Endothelial cell of umbilical vein (primary cell): ENCODE data around the gene SPDYE6. TPM values are rescaled to one million over a fixed set of nuclear protein-coding genes. Genes with fewer than 3 reads are reported as not detected.
"Not testable (repeated sequence)": the region's sequence is repeated elsewhere in the genome, so short reads cannot be mapped to it uniquely, and the experiment has no call there.

Experiments
- BruUV-seq: library from RNA; stranded (reverse); fragments of 400-500 nt; replicated peaks from 2 replicates; lab custom pipeline; 2021; lab: Mats Ljungman, UMichigan
- CTCF ChIA-PET: fragments of 300-600, 350-600 bp; sonication (Branson Sonifier 250); formaldehyde crosslinking; loops from one replicate; lab custom pipeline; 2021; ENCODE audit warnings: antibody characterized with exemption, inconsistent platforms; lab: Charles Lee
- POLR2A ChIA-PET: fragments of 300-600, 350-600 bp; sonication (Branson Sonifier 250); formaldehyde crosslinking; loops from one replicate; lab custom pipeline; 2021; ENCODE audit warnings: antibody characterized with exemption, inconsistent platforms; lab: Charles Lee
- DNase-seq: peaks from one replicate; pipeline ENCODE4 v3.0.0-alpha.2; 2011; ENCODE audit warnings: low read depth, low spot score
- FAIRE-seq: peaks from 2 replicates; lab custom pipeline; 2011; peaks lifted over from hg19 to GRCh38; lab: Jason Lieb, UNC
- H2AFZ ChIP-seq: 2 replicates; pipeline ENCODE4 v1.6.0; 2012; ENCODE audit warnings: low read depth, low read length, control low read depth, inconsistent platforms
- H3K27ac ChIP-seq: 2 replicates; pipeline ENCODE4 v1.5.1; 2011; ENCODE audit warnings: low read depth, mild to moderate bottlenecking, control low read depth, low read length, moderate library complexity; ENCODE audit not compliant: insufficient read depth
- H3K27me3 ChIP-seq, 2 experiments: 2 replicates each; pipeline versions ENCODE4 v1.6.0 to v1.6.1; 2011; ENCODE audit warnings: low read length in 2 of 2, mixed read lengths in 1 of 2; ENCODE audit not compliant: control insufficient read depth in 2 of 2, insufficient read depth in 2 of 2
- H3K36me3 ChIP-seq, 2 experiments: 2 replicates in 1 of 2; 3 replicates in 1 of 2; pipeline ENCODE4 v1.5.1; 2011; ENCODE audit warnings: low read length in 2 of 2, mild to moderate bottlenecking in 1 of 2, moderate library complexity in 1 of 2; ENCODE audit not compliant: control insufficient read depth in 2 of 2, insufficient read depth in 2 of 2; ENCODE audit errors: extremely low read depth in 1 of 2
- H3K4me1 ChIP-seq: 3 replicates; pipeline ENCODE4 v1.5.1; 2011; ENCODE audit warnings: mild to moderate bottlenecking, low read length; ENCODE audit not compliant: control insufficient read depth, insufficient read depth; ENCODE audit errors: extremely low read depth
- H3K4me2 ChIP-seq: 2 replicates; pipeline ENCODE4 v1.6.1; 2011; ENCODE audit warnings: low read length, control low read depth, mixed read lengths; ENCODE audit not compliant: insufficient read depth
- H3K4me3 ChIP-seq, 3 experiments: fragments of 200-600 bp in 1 of 3; sonication (generic), shearing (Covaris generic) in 1 of 3; replicated peaks in 1 of 3; 2 replicates each; pipeline ENCODE4 v1.5.1; 2011 to 2016; ENCODE audit warnings: control low read depth in 3 of 3, low read length in 3 of 3, mild to moderate bottlenecking in 2 of 3, inconsistent platforms in 1 of 3, low read depth in 1 of 3, moderate library complexity in 1 of 3; ENCODE audit not compliant: insufficient read depth in 1 of 3
- H3K79me2 ChIP-seq: 2 replicates; pipeline ENCODE4 v1.6.0; 2012; ENCODE audit warnings: low read length, inconsistent platforms; ENCODE audit not compliant: control insufficient read depth, insufficient read depth
- H3K9ac ChIP-seq: replicated peaks from 2 replicates; pipeline ENCODE3; 2011; ENCODE audit warnings: low read length, control low read depth; ENCODE audit not compliant: insufficient read depth; ENCODE audit errors: extremely low read depth
- H3K9me1 ChIP-seq: replicated peaks from 3 replicates; pipeline ENCODE4 v1.6.0; 2011; ENCODE audit warnings: mild to moderate bottlenecking, low read length; ENCODE audit not compliant: control insufficient read depth, insufficient read depth; ENCODE audit errors: extremely low read depth
- H3K9me3 ChIP-seq: replicated peaks from 2 replicates; pipeline ENCODE4 v1.5.1; 2012; ENCODE audit warnings: low read length, inconsistent platforms; ENCODE audit not compliant: control insufficient read depth, insufficient read depth
- H4K20me1 ChIP-seq: replicated peaks from 2 replicates; pipeline ENCODE3; 2011; ENCODE audit warnings: mild to moderate bottlenecking, low read length; ENCODE audit not compliant: control insufficient read depth, insufficient read depth; ENCODE audit errors: extremely low read depth
- dilution Hi-C: fragments of 300-500 bp; cut with MboI; formaldehyde crosslinking; loops from one replicate; pipeline ENCODE4 v1.15.0; 2019; ENCODE audit warnings: low sequenced_read_pairs; ENCODE audit not compliant: extremely low pct_ligation_motif_present
- intact Hi-C: fragments of 100-400 bp; cut with micrococcal nuclease; formaldehyde crosslinking; loops from one replicate; pipeline ENCODE4 v1.10.0; 2022
- polyA plus RNA-seq, 4 experiments: library from polyadenylated mRNA; depleted of rRNA in 3 of 4; stranded (reverse) in 3 of 4; unstranded in 1 of 4; fragments of >200 nt; gene quantifications; 2 replicates each; pipeline versions ENCODE4 v1.2.1 to v1.2.3, GENCODE V29; 2011 to 2012; ENCODE audit warnings: missing spikeins in 1 of 4
- total RNA-seq: library from RNA; stranded (reverse); gene quantifications from 2 replicates; pipeline ENCODE4 v1.2.3, GENCODE V29; 2021

SPDYE6 gene
- total and polyA plus RNA-seq, 2 donors (not counting 3 experiments of a cell fraction or from before 2014, with no cell fraction given), result not detected

DNA sequence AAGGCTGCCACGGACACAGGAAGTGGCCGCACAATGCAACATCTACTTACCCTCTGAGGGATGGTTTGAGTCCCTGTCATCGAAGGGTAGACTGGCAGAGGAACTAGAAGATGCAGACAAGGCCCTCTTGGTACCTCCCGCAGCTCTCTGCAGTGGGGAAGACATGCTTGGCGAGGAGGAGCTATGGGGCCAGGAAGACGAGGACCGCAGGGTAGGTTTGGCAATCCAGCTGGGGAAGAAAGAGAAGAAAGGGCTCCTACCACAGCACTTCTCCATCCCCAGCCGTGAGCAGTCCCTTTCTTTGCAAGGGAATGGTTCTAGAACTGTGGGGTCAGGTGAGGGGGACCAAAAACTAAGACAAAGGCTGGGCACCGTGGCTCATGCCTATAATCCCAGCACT, 26.9 kb downstream of the SPDYE6 start:
- H2AFZ ChIP-seq, H3K36me3 ChIP-seq, H3K79me2 ChIP-seq, H3K27me3 ChIP-seq, dilution Hi-C loops, DNase-seq, H3K4me2 ChIP-seq, H3K4me3 ChIP-seq, intact Hi-C loops, H4K20me1 ChIP-seq, H3K9ac ChIP-seq, H3K4me1 ChIP-seq, POLR2A ChIA-PET, H3K27ac ChIP-seq, BruUV-seq, H3K9me1 ChIP-seq, H3K9me3 ChIP-seq, CTCF ChIA-PET, FAIRE-seq: not testable (repeated sequence)

DNA sequence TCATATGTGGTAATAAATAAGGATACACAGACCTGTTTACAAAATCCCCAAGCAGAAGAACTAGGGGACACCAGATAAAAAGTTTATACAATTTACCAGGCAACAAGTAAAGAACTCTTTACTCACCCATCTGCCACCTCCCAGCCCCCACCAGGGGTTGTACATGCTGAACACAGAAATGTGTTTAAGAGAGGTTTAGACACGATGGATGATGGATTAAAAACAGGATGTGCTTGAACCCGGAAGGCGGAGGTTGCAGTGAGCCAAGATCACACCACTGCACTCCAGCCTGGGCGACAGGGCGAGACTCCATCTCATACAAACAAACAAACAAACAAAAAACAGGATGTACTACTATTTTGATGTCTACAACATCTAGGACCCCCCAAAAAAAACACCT, 27.4 kb downstream of the SPDYE6 start:
- H3K27me3 ChIP-seq, H3K9ac ChIP-seq, BruUV-seq, CTCF ChIA-PET, H3K4me1 ChIP-seq, H3K4me2 ChIP-seq, H3K27ac ChIP-seq, H3K36me3 ChIP-seq, DNase-seq, intact Hi-C loops, POLR2A ChIA-PET, FAIRE-seq, H2AFZ ChIP-seq, H4K20me1 ChIP-seq, H3K9me1 ChIP-seq, H3K79me2 ChIP-seq, dilution Hi-C loops, H3K9me3 ChIP-seq, H3K4me3 ChIP-seq: not testable (repeated sequence)

DNA sequence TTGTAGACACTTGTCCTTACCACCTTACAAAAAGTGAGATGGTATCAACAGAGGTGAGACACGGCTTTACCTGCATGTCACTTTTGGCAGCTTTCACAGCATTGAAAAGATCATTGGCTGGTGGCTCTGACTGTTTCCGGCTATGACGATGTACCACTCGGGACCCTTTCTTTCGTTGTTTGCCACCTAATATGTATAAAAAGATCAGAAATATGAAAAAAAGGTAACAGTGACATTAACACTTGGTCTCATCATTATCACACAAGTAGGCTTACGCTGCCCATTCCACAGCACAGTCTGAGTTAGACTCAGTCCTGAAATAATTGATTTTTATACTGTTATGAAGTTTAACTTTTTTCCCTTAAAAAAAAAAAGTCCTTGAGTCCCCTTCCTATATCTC, 29.1 kb downstream of the SPDYE6 start:
- POLR2A ChIA-PET, FAIRE-seq, intact Hi-C loops, H3K4me2 ChIP-seq, DNase-seq, H3K27ac ChIP-seq, BruUV-seq, dilution Hi-C loops, H2AFZ ChIP-seq, CTCF ChIA-PET, H4K20me1 ChIP-seq, H3K9me1 ChIP-seq, H3K27me3 ChIP-seq, H3K9ac ChIP-seq, H3K9me3 ChIP-seq, H3K4me3 ChIP-seq, H3K79me2 ChIP-seq, H3K36me3 ChIP-seq, H3K4me1 ChIP-seq: not testable (repeated sequence)
